HepG2 (cell line): ENCODE data around the gene STX1B. TPM values are rescaled to one million over a fixed set of nuclear protein-coding genes. Genes with fewer than 3 reads are reported as not detected.

ENCODE experiments used
- ATF7-NPFF ChIP-seq: sonication (generic); formaldehyde crosslinking; IDR thresholded peaks from 2 replicates; pipeline ENCODE4 v1.8.1; 2023; ENCODE audit warnings: mild to moderate bottlenecking, low read depth, missing genetic modification reagents, moderate library complexity
- BCLAF1 ChIP-seq: fragments of 450-650 bp; IDR thresholded peaks from 2 replicates; pipeline ENCODE4 v1.6.1; 2017; ENCODE audit warnings: mild to moderate bottlenecking
- HNF4G ChIP-seq, 2 experiments: sonication (generic) in 1 of 2; formaldehyde crosslinking in 1 of 2; IDR thresholded peaks; 2 replicates each; pipeline versions ENCODE4 v1.4.0 to v1.6.1; 2011 to 2020; ENCODE audit warnings: borderline replicate concordance in 2 of 2, low read depth in 2 of 2, mild to moderate bottlenecking in 2 of 2, low read length in 1 of 2, missing genetic modification reagents in 1 of 2, moderate library complexity in 1 of 2
- HOXA7 ChIP-seq: sonication (generic); formaldehyde crosslinking; IDR thresholded peaks from 2 replicates; pipeline ENCODE4 v1.8.1; 2022; ENCODE audit warnings: mild to moderate bottlenecking, missing genetic modification reagents, moderate library complexity
- IKZF4 ChIP-seq: sonication (generic); formaldehyde crosslinking; IDR thresholded peaks from 2 replicates; pipeline ENCODE4 v1.5.1; 2020; ENCODE audit warnings: borderline replicate concordance, mild to moderate bottlenecking, low read depth, missing genetic modification reagents; ENCODE audit errors: not compliant biosample characterization
- KIAA2018 ChIP-seq: sonication (generic); formaldehyde crosslinking; IDR thresholded peaks from 2 replicates; pipeline ENCODE4 v1.5.0; 2020; ENCODE audit warnings: mild to moderate bottlenecking, missing genetic modification reagents, borderline replicate concordance
- KLF13 ChIP-seq: sonication (generic); formaldehyde crosslinking; IDR thresholded peaks from 2 replicates; pipeline ENCODE4 v1.4.0; 2020; ENCODE audit warnings: mild to moderate bottlenecking, missing genetic modification reagents
- SNAI1 ChIP-seq: sonication (generic); formaldehyde crosslinking; IDR thresholded peaks from 2 replicates; pipeline ENCODE4 v1.5.0; 2020; ENCODE audit warnings: mild to moderate bottlenecking, missing genetic modification reagents, borderline replicate concordance
- SP140L ChIP-seq: sonication (generic); formaldehyde crosslinking; IDR thresholded peaks from 2 replicates; pipeline ENCODE4 v1.4.0; 2020; ENCODE audit warnings: missing genetic modification reagents, borderline replicate concordance
- ZNF18 ChIP-seq: sonication (generic); formaldehyde crosslinking; IDR thresholded peaks from 2 replicates; pipeline ENCODE4 v1.8.0; 2022; ENCODE audit warnings: mild to moderate bottlenecking, missing genetic modification reagents; ENCODE audit not compliant: insufficient replicate concordance
- ZNF569 ChIP-seq: sonication (generic); formaldehyde crosslinking; IDR thresholded peaks from 2 replicates; pipeline ENCODE4 v1.5.0; 2020; ENCODE audit warnings: mild to moderate bottlenecking, missing genetic modification reagents, moderate library complexity, borderline replicate concordance
- ZNF598 ChIP-seq: sonication (generic); formaldehyde crosslinking; IDR thresholded peaks from 2 replicates; pipeline ENCODE4 v1.5.1; 2020; ENCODE audit warnings: mild to moderate bottlenecking, missing genetic modification reagents, borderline replicate concordance
- polyA plus RNA-seq, 8 experiments: library from polyadenylated mRNA; depleted of rRNA in 3 of 8; stranded (reverse) in 7 of 8; unstranded in 1 of 8; fragments of >200 nt; fragmentation: Illumina TruSeq in 4 of 8; extraction: Trizol in 4 of 8; gene quantifications; 2 replicates each; pipeline versions ENCODE4 v1.2.1 to v1.2.3, GENCODE V29; 2011 to 2016; ENCODE audit warnings: low read depth in 4 of 8, missing spikeins in 1 of 8, mixed read lengths in 1 of 8; ENCODE audit not compliant: insufficient read depth in 1 of 8
- total RNA-seq, 5 experiments: library from RNA; depleted of rRNA; stranded (reverse); fragments of >200 nt; fragmentation: Illumina TruSeq; extraction: Trizol; gene quantifications; 2 replicates each; pipeline ENCODE4 v1.2.3, GENCODE V29; 2016; ENCODE audit warnings: low read depth in 1 of 5
- TF ChIP-seq, protein P1 (sequence below): IDR thresholded peaks from 2 replicates; pipeline ENCODE4 v1.6.1; 2016; ENCODE audit warnings: control low read depth

Gene STX1B
- total and polyA plus RNA-seq, 2 of the 13 experiments (the other 11 are each of a cell fraction or from before 2014, with no cell fraction given) = 2.1 to 3.0 TPM

GRCh38 chr16:31001507-31002249 is 8.8 kb downstream of the STX1B start (continued):
- TF ChIP-seq KIAA2018 = no peak
- TF ChIP-seq HOXA7 (CRISPR knock-in tag) = no peak
- TF ChIP-seq, protein P1, sequence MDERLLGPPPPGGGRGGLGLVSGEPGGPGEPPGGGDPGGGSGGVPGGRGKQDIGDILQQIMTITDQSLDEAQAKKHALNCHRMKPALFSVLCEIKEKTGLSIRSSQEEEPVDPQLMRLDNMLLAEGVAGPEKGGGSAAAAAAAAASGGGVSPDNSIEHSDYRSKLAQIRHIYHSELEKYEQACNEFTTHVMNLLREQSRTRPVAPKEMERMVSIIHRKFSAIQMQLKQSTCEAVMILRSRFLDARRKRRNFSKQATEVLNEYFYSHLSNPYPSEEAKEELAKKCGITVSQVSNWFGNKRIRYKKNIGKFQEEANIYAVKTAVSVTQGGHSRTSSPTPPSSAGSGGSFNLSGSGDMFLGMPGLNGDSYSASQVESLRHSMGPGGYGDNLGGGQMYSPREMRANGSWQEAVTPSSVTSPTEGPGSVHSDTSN (CRISPR knock-in tag) = no peak
- no peak for TF ChIP-seq ATF7-NPFF (CRISPR knock-in tag)
- no peak for TF ChIP-seq ZNF18 (CRISPR knock-in tag)
- no peak; the same call in 1 of the 2 replicates for TF ChIP-seq HNF4G (IDR thresholded peaks at IDR 0.05; ENCODE audit: borderline replicate concordance, low read depth, low read length)
- no peak; the same call in 1 of the 2 replicates for TF ChIP-seq HNF4G (CRISPR knock-in tag; IDR thresholded peaks at IDR 0.05; ENCODE audit: borderline replicate concordance, low read depth)
- TF ChIP-seq BCLAF1 = no peak
- TF ChIP-seq ZNF569 (CRISPR knock-in tag) = no peak
- no peak for TF ChIP-seq SNAI1
- no peak for TF ChIP-seq KLF13
- TF ChIP-seq SP140L (CRISPR knock-in tag) = no peak
- no peak for TF ChIP-seq ZNF598 (CRISPR knock-in tag)
- no peak for TF ChIP-seq IKZF4 (CRISPR knock-in tag)
